ENCODE measurements around the gene LDLRAD4.

Gene LDLRAD4

GRCh38 chr18:13565228-13565627 lies 346.7 kb downstream of the LDLRAD4 start:
- DNase-seq, result no peak

GRCh38 chr18:13566941-13567746 lies 348.6 kb downstream of the LDLRAD4 start:
- peak; percentile 47 to 53 for DNase-seq

- no peak for DNase-seq
Measured at GRCh38 chr18:13568443-13569392, 350.2 kb downstream of the LDLRAD4 start.

- DNase-seq, result no peak
Measured at GRCh38 chr18:13570216-13570615, 351.7 kb downstream of the LDLRAD4 start.

GRCh38 chr18:13570856-13571495 lies 352.4 kb downstream of the LDLRAD4 start:
- peak in 1 of 2 donors; percentile 89 for DNase-seq

GRCh38 chr18:13572148-13572547 lies 353.6 kb downstream of the LDLRAD4 start:
- DNase-seq, result no peak

- no peak for DNase-seq
Measured at GRCh38 chr18:13572721-13573120, 354.2 kb downstream of the LDLRAD4 start.

GRCh38 chr18:13573750-13574149 lies 355.2 kb downstream of the LDLRAD4 start:
- no peak for DNase-seq

GRCh38 chr18:13574355-13574754 lies 355.8 kb downstream of the LDLRAD4 start:
- DNase-seq, result no peak

GRCh38 chr18:13574761-13575160 lies 356.2 kb downstream of the LDLRAD4 start:
- no peak for DNase-seq

GRCh38 chr18:13576598-13576997 lies 358.0 kb downstream of the LDLRAD4 start:
- no peak for DNase-seq

- DNase-seq, result peak in 1 of 2 donors; percentile 93
Measured at GRCh38 chr18:13577091-13577697, 358.6 kb downstream of the LDLRAD4 start.

- DNase-seq, result no peak
Measured at GRCh38 chr18:13577781-13578180, 359.2 kb downstream of the LDLRAD4 start.

- DNase-seq, result no peak
Measured at GRCh38 chr18:13578400-13578799, 359.8 kb downstream of the LDLRAD4 start.

- DNase-seq, result peak in 1 of 2 donors; percentile 46
Measured at GRCh38 chr18:13579874-13580273, 361.3 kb downstream of the LDLRAD4 start.

- DNase-seq, result no peak
Measured at GRCh38 chr18:13580351-13580750, 361.8 kb downstream of the LDLRAD4 start.

GRCh38 chr18:13580991-13581390 lies 362.4 kb downstream of the LDLRAD4 start:
- no peak for DNase-seq

- DNase-seq, result no peak
Measured at GRCh38 chr18:13581496-13582177, 363.1 kb downstream of the LDLRAD4 start.

- DNase-seq, result no peak
Measured at GRCh38 chr18:13582178-13582670, 363.7 kb downstream of the LDLRAD4 start.

GRCh38 chr18:13583576-13584550 lies 365.3 kb downstream of the LDLRAD4 start:
- no peak for DNase-seq

GRCh38 chr18:13584825-13585224 lies 366.3 kb downstream of the LDLRAD4 start:
- DNase-seq, result no peak

All from bone marrow (tissue), 2 donors.